Erythroblast (primary cell): ENCODE measurements around the gene TBC1D16.

Source experiments
- GATA1 ChIP-seq: IDR thresholded peaks from 2 replicates; pipeline ENCODE4 v1.6.1; 2011; ENCODE audit warnings: low read depth, mild to moderate bottlenecking, control low read depth, low read length, moderate library complexity
- POLR2A ChIP-seq: IDR thresholded peaks from 2 replicates; pipeline ENCODE4 v1.6.1; 2011; ENCODE audit warnings: mild to moderate bottlenecking, low read length

DNA sequence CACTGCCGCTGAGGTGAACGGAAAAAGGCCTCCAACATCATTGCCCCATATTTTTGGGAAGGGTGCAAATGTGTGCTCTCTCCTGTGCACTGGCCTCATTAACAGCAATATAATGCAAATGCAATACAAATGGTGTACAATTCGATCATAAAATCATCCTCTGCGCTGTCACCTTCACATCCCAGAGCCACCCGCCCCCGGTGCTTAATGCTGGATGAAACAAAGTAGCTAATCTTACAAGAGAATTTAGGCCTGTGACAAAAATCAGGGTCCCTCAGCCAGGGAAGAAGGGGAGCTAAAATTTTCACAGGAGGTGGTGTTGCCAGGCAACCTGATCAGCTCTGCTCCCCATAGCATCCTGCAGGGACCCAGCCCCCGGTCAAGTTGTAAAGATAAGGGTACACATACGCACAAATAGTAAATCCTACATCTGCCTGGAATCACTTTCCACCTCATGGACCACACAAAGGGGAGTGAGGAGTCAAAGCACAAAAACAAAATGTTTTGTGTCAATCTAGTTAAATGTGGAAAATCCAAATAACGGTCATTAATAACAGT is 3.0 kb downstream of the TBC1D16 start:
- TF ChIP-seq POLR2A (no peak), GATA1 (no peak)
